Activated CD4-positive, CD25-positive, alpha-beta regulatory T cell (primary cell): Measurements from ENCODE around the gene AFG3L2.
"Not testable (repeated sequence)": the region's sequence is repeated elsewhere in the genome, so short reads cannot be mapped to it uniquely, and the experiment has no call there.

Experiments
- DNase-seq, 4 experiments: peaks; one replicate each; lab custom pipeline; 2025; lab: John Stamatoyannopoulos, UW

Gene AFG3L2

GRCh38 chr18:12397254-12397653, 20.2 kb upstream of the AFG3L2 start:
- DNase-seq: no peak

GRCh38 chr18:12394428-12394827, 17.4 kb upstream of the AFG3L2 start:
- DNase-seq: no peak

GRCh38 chr18:12393998-12394397, 17.0 kb upstream of the AFG3L2 start:
- no peak for DNase-seq

DNA sequence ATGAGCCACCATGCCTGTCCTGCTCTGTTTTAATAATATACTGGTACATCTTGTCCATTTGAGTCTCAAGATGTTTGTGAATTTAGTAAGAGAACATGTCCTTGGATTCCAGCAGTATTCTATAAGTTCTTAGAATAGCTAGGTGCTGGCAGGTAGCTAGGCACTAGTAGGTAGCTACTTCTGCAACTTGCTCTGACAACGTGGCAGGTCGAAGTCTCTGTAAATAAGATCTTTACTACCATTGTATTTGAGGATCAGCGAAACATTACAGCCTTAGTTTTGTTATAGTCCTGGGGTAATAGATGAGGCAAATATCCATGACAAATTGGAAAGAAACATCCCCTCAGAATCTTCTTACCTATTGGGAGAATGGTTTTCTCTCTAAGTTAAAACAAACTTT, 16.5 kb upstream of the AFG3L2 start:
- no peak for DNase-seq

GRCh38 chr18:12391487-12392165, 14.6 kb upstream of the AFG3L2 start:
- peak in 2 of 4 experiments; percentile 12 to 16 for DNase-seq

DNA sequence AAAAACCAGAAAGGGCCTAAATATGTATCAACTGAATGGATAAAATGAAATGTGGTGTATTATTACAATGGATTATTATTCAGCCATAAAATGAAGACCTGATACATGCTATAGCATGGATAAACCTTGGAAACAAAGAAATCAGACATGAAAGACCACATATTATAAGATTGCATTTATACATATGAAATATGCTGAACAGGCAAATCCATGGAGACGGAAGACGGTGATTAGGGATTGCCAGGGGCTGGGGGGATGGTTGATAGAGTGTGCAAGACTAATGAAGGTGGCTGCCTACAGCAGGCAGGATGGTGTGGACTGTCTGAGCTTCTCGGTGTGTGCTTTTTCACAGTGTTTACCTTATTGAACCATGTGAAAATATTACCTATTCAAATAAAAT, 11.4 kb upstream of the AFG3L2 start:
- DNase-seq: no peak

DNA sequence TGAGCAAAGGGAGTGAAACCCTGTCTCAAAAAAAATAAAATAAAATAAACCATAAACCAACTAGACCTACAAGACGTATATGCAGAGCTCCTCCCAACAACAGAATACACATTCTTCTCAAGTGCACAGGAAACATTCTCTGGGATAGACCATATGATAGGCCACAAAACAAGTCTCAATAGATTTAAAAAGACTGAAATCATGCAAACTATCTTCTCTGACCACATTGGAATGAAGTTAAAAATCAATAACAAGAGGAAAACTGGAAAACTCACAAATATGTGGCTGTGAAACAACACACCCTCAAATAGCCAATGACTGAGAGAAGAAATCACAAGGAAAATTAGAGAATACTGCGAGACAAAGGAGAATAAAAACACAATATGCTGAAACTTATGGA, 7.2 kb upstream of the AFG3L2 start:
- DNase-seq: no peak

- not testable (repeated sequence) for DNase-seq
These were observed 6.7 kb upstream of the AFG3L2 start for GRCh38 chr18:12383759-12384158.

DNA sequence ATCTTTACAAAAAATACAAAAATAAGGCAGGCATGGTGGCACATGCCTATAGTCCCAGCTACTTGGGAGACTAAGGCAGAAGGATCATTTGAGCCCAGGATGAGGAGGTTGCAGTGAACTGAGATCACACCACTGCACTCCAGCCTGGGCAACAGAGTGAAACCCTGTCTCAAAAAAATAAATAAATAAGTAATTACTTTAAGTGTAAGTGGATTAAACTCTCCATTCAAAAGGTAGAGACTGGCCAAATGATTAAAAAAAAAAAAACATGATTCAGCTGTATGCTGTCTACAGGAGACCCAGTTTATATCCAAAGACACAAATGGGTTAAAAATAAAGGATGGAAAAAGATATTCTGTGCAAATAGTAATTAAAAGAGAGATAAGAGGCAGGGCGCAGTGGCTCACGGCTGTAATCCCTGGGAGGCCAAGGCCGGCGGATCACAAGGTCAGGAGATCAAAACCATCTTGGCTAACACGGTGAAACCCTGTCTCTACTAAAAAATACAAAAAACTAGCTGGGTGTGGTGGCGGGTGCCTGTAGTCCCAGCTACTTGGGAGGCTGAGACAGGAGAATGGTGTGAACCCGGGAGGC, 5.3 kb upstream of the AFG3L2 start:
- DNase-seq: not testable (repeated sequence)

- DNase-seq: not testable (repeated sequence)
These were observed 1.2 kb upstream of the AFG3L2 start for GRCh38 chr18:12378198-12378558.

DNA sequence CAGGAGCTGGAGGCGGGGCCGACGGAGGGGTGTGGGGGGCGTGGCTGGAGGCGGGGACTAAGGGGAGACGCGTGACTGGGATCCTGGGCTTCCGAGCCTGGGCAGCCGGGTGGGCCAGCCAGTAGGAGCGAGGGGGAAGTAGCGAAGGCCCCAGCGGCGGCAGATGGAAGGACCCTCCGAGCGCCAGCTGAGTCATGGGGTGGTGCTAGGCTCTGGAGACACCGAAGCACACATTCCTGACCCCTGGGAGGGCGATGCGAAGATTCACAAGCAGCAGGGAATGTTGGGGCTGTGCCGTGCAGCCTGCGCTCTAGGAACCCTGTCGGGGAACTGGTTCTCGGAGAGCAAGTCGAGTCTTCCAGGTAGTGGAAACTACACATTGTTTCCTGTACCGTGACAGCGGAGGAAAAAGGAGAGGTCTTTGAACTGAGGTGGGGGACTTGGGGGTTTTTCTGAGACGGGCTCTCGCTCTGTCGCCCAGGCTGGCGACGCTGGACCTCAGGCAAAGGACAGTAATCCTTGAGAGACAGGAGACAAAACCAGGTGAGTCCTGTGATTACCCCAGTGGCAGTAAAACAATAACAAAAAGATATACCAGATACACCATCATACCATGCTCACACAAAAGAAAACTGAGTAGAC, 650 bp upstream of the AFG3L2 start:
- DNase-seq: no peak

DNA sequence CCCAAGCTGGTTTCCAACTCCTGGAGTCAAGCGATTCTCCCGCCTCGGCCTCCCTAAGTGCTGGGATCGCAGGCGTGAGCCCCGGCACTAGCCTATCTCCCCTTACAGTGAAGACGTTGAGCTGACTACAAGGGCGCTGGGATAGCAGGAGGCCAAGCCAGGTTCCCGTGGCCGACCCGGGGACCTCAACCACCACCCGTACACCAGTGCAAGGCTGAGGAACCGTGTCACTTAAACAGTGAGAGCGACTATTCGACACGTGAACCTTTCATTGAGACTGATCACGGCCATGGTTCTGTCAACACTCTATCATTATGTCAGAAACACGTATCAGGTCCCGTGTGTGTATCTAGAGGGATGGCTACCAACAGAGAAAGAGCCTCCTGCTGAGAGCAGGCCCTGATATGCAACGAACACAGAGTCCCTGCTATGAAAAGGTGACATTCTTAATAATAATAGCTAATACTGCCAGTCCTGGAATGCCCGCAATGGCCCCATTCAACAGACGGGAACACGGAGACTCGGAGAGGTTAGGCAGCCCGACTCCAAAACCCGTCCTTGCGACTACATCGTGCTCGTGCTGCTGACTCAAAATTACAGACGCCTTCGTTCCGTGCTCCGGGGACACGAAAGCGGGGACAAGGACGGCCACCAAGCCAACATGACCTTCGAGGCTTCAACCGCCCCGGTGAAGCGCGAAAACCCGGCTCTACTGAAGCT, 833 bp downstream of the AFG3L2 start:
- DNase-seq: peak in 2 of 4 experiments; percentile 6 to 33

GRCh38 chr18:12374401-12374800, 2.6 kb downstream of the AFG3L2 start:
- no peak for DNase-seq

- no peak for DNase-seq
These were observed 3.3 kb downstream of the AFG3L2 start for GRCh38 chr18:12373771-12374116.

GRCh38 chr18:12373116-12373770, 3.8 kb downstream of the AFG3L2 start:
- no peak for DNase-seq

GRCh38 chr18:12372406-12372805, 4.6 kb downstream of the AFG3L2 start:
- DNase-seq: no peak

GRCh38 chr18:12371590-12371989, 5.4 kb downstream of the AFG3L2 start:
- no peak for DNase-seq

DNA sequence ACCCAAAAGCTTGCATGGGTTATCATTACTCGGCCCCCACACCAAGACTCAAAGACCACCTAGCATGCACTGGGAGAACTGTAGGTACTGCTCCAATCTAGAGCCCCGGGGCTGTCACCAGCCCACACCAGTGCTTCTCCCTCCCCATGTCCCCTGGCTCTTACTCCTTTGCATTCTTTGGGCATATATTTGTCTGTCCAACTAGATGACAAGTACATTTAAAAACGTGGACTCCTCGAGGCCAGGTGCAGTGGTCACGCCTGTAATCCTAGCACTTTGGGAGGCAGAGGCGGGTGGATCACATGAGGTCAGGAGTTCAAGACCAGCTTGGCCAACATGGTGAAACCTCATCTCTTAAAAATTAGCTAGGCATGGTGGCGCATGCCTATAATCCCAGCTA, 7.8 kb downstream of the AFG3L2 start:
- DNase-seq: no peak

- DNase-seq: no peak
These were observed 10.2 kb downstream of the AFG3L2 start for GRCh38 chr18:12366784-12367183.

- no peak for DNase-seq
These were observed 10.6 kb downstream of the AFG3L2 start for GRCh38 chr18:12366379-12366778.

GRCh38 chr18:12362473-12363174, 14.4 kb downstream of the AFG3L2 start:
- DNase-seq: no peak
